Measurements from ENCODE around the gene INO80. TPM values are rescaled to one million over a fixed set of nuclear protein-coding genes. Genes with fewer than 3 reads are reported as not detected.

Gene INO80
- total RNA-seq, 1 donor from 2014 or later = 38.6 TPM

- DNase-seq (ENCODE audit: low spot score) = no peak
These were observed 163.7 kb downstream of the INO80 start for GRCh38 chr15:40952301-40952900.

DNA sequence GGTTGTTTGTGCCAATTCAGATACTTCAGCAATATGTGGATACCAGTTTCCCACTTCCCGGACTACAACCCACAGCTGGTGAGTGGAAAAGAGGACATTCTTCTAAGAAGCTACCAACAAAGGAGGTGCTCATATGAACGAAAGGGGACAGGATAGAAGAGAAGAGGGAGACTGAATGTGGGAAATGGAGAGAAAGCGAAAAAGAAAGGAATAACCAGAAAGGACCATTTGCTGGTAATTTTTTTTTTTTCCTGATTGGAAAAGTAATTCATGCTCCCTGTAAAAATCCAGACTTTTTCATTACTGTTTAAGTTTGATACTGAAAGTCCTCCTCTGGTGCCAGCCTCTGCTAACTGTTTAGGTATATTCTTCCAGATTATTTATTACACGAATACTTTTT lies 164.3 kb downstream of the INO80 start:
- no peak for DNase-seq (ENCODE audit: low spot score)

GRCh38 chr15:40949756-40950207 lies 166.3 kb downstream of the INO80 start:
- no peak for DNase-seq (ENCODE audit: low spot score)

GRCh38 chr15:40948706-40949473 lies 167.2 kb downstream of the INO80 start:
- DNase-seq (ENCODE audit: low spot score) = no peak

DNA sequence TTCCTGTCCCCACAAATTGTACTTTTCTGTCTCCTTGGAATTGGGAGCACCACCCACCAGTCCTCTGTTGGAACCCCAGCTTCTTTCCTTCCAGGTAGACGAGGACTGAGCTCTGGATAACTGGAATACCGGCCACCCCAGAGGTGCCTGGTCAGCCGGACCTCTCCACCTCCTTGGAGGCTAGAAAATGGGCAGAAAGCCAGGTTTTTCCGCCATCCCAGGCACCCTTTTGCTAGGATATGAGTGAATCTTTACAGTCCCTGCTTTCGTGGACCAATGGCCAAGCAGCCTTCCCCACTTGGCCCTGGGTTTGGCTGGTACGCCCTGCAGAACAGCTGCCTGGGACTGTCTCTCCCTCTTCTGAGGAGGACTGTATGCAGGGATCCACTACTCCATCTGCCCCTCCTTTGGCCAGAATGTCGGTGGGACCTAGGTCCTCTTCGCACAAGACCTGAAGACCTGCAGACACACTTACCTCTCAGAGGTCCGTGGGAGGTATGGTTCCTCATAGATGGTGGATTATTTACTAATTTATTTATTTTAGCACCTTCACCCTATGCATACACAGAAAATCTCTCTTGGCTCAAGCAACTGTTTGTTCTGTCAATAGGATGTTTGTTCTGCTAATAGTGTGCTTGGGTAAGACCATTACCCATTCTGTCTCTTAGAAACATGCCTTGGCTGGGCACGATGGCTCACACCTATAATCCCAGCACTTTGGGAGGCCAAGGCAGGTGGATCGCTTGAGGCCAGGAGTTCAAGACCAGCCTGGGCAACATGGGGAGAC lies 171.4 kb downstream of the INO80 start:
- DNase-seq (ENCODE audit: low spot score) = no peak

GRCh38 chr15:40943764-40944365 lies 172.2 kb downstream of the INO80 start:
- DNase-seq (ENCODE audit: low spot score) = no peak

DNA sequence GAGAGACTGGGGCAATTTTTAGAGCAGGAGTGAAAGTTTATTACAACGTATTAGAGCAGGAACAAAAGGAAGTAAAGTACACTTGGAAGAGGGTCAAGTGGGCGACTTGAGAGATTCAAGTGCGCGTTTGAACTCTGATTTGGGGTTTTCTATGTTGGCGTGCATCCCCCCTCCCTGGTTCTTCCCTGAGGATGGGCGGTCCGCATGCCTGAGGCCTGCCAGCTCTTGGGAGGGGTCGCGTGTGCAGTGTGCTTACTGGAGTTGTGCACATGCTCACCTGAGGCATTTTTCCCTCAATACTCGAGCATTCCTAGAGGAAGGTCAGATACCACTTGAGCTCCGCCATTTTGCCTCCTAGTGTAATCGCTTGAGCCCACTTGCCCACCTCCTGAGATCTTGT lies 173.2 kb downstream of the INO80 start:
- no peak for DNase-seq (ENCODE audit: low spot score)

DNA sequence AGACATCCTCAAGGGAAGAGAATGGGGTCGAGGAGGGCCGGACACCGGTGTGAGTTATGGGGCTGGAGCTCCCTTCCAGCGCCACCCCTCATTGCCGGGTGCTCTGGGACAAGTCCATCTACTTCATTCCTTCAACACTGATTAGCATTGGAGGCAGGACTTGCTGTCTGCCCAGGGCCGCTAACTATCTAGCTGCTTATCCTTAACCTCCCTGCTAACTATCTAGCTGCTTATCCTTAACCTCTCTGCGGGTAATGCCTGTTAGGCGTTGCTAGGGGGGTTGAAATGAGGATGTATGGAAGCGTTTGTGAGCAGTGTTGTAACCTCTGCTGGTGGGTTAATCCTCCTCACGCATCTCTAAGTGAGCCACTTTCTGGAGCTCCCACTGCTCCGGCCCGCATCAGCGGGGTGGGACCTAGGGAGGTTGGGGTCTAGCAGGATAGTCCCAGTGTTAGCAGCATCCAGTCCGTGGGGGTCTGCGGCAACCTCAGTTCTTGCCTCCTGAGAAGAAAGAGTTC lies 173.7 kb downstream of the INO80 start:
- DNase-seq (ENCODE audit: low spot score) = no peak

GRCh38 chr15:40941528-40942336 lies 174.3 kb downstream of the INO80 start:
- DNase-seq (ENCODE audit: low spot score) = peak; percentile 71

- no peak for DNase-seq (ENCODE audit: low spot score)
These were observed 175.0 kb downstream of the INO80 start for GRCh38 chr15:40941068-40941527.

DNA sequence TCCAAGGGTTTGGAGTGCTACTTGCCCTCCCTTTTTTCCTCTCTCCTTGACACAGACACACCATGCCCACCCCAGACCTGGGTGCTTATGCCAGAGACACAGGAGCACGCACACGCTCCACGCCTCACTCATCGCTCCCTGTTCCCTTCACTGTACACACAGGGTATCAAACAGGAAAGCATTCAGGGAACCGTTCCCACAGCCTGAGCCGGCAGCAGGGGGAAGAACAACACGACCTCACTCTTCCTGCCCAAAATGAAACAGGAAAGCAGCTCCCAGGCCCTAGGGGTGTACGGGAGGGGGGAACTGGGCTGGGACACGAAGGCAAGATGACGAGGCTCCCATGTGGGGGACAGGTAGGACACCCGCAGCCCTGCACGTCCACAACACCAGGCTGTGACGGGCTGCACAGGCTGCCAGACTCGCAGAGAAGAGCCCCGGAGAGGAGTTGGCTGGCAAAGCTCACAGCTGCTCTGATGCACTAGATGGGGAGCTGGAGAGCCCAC lies 175.7 kb downstream of the INO80 start:
- DNase-seq (ENCODE audit: low spot score) = no peak

GRCh38 chr15:40938536-40938870 lies 177.6 kb downstream of the INO80 start:
- no peak for DNase-seq (ENCODE audit: low spot score)

GRCh38 chr15:40937762-40938535 lies 178.1 kb downstream of the INO80 start:
- DNase-seq (ENCODE audit: low spot score) = no peak

DNA sequence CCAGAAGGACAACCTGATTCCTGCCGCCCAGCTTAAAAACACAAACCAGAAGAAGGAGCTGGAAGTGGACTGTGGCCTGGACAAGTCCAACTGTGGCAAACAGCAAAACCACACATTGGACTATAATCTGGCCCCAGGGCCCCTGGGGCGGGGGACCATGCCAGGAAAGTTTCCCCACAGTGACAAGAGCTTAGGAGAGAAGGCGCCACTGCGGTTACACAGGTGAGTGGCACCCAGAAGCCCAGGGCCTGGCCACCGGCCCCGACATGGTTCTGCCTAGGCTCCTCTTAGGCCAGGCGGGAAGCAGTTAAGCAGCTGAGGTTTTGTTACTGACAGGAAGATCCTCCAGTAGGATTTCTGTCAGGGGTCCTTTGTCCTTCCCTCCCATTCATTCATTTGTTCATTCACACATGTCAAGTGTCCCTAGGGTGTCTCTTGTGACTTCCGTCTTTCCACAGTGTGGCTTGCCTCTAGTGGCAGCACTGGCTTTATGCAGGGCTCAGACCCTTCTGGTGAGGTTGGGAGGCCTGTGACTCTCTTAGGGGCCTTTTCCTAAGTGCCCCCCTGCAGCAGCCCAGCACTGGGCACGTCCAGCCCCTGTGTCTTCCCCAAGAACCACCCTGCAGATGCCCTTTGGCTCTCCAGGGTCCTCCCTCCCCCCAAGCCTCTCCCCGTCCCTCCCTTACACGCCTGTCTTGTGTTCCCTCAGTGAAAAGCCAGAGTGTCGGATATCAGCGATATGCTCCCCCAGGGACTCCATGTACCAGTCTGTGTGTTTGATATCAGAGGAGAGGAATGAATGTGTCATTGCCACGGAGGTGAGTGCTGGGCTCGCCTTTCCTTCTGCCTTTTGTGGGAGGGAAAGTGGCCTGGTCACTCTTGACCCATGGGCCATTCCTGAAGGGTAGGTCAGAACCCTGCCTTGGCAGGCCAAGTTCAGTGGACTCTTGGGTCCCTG lies 179.1 kb downstream of the INO80 start:
- DNase-seq (ENCODE audit: low spot score) = no peak

DNA sequence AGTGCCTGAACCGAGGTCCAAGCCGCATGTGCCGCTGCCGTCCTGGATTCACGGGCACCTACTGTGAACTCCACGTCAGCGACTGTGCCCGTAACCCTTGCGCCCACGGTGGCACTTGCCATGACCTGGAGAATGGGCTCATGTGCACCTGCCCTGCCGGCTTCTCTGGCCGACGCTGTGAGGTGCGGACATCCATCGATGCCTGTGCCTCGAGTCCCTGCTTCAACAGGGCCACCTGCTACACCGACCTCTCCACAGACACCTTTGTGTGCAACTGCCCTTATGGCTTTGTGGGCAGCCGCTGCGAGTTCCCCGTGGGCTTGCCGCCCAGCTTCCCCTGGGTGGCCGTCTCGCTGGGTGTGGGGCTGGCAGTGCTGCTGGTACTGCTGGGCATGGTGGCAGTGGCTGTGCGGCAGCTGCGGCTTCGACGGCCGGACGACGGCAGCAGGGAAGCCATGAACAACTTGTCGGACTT lies 179.8 kb downstream of the INO80 start:
- no peak for DNase-seq (ENCODE audit: low spot score)

- no peak for DNase-seq (ENCODE audit: low spot score)
These were observed 181.6 kb downstream of the INO80 start for GRCh38 chr15:40934457-40934856.

GRCh38 chr15:40933517-40933902 lies 182.6 kb downstream of the INO80 start:
- DNase-seq (ENCODE audit: low spot score) = no peak

DNA sequence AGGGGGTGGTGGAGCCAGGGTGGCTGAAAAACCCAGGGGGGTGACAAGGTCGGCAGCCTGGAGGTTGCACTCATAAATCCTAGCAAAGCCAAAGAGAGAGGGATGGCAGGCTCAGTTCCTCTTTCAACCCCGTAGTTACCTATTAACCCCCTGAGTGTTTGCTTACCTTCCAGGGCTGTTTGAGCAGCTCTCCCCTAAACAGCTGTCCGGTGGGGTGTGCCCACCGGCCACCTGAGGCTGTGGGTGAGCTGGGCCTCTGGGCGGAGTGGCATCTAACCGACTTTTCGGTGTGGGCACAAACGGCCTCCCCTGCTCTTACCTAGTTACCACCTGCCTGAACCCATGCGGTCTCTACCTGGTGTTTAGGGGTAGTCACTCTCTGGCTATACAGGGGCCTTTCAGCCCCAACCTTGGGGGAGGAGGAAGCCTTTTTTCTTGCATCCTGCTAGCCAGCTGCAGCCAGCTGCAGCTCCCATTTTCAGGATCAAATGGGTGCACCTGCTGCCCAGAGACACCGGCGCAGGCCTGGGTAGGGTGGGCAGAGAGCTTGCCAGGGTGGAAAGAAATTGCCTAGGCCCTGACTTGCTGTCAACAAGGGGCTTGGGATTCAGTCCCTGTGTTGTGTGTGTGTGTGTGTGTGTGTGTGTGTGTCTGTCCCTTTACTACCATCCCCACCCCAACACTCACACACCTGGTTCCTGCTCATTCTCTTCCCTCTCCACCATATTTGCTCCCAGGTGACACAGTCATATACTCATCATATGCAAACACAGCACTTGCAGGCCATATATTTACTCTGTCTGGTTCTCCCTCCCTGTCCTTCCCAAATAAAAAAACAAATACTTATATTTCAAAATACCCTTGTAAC lies 183.2 kb downstream of the INO80 start:
- DNase-seq (ENCODE audit: low spot score) = no peak
